ENCODE data around the gene KSR1. TPM values are rescaled to one million over a fixed set of nuclear protein-coding genes. Genes with fewer than 3 reads are reported as not detected.

The KSR1 gene
- total RNA-seq, 4 donors from 2014 or later: 21.9 to 34.1 (median 29.0) TPM

- TF ChIP-seq, protein P1, sequence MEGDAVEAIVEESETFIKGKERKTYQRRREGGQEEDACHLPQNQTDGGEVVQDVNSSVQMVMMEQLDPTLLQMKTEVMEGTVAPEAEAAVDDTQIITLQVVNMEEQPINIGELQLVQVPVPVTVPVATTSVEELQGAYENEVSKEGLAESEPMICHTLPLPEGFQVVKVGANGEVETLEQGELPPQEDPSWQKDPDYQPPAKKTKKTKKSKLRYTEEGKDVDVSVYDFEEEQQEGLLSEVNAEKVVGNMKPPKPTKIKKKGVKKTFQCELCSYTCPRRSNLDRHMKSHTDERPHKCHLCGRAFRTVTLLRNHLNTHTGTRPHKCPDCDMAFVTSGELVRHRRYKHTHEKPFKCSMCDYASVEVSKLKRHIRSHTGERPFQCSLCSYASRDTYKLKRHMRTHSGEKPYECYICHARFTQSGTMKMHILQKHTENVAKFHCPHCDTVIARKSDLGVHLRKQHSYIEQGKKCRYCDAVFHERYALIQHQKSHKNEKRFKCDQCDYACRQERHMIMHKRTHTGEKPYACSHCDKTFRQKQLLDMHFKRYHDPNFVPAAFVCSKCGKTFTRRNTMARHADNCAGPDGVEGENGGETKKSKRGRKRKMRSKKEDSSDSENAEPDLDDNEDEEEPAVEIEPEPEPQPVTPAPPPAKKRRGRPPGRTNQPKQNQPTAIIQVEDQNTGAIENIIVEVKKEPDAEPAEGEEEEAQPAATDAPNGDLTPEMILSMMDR (IDR thresholded peaks at IDR 0.05; ENCODE audit: low read depth): no peak
Observed at GRCh38 chr17:27475981-27476895, 20.0 kb downstream of the KSR1 start.

GRCh38 chr17:27477050-27477888, 21.0 kb downstream of the KSR1 start:
- TF ChIP-seq, protein P1 (IDR thresholded peaks at IDR 0.05; ENCODE audit: low read depth): no peak

DNA sequence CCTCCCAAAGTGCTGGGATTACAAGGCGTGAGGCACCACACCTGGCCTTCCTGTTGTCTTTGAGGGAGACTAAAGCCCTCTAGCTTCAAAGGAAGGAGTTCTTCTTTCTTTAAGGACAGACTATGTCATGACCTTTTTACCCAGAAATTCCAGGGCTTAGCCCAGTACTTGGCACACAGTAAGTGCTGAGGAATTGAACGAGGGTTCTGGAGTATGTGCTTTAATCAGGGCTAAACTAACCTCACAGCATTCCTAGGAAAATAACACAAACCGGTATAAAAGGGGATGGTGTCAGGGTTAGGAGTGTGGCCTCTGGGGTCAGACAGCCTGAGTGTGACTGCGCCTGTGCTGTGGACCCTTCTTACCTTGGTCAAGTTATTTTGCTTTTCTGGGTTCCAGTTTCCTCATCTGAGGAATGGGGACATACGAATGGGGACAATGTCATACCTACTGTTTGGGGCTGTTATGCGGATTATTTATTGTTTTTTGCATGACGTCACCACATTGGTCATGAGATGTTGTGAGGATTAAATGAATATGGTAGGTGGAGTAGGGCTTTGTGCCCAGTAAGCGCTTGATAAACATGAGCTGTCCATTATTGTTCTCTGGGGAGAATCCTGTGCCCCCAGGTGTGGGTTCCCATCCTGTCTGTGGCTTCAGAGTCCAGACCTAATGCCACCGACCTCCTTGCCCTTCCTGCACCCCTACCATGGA, 21.9 kb downstream of the KSR1 start:
- TF ChIP-seq, protein P1 (IDR thresholded peaks at IDR 0.05; ENCODE audit: low read depth): no peak

- TF ChIP-seq, protein P1 (IDR thresholded peaks at IDR 0.05; ENCODE audit: low read depth): no peak
Observed at GRCh38 chr17:27478901-27479538, 22.8 kb downstream of the KSR1 start.

- TF ChIP-seq, protein P1 (IDR thresholded peaks at IDR 0.05; ENCODE audit: low read depth): no peak
Observed at GRCh38 chr17:27479838-27480237, 23.6 kb downstream of the KSR1 start.

- TF ChIP-seq, protein P1 (IDR thresholded peaks at IDR 0.05; ENCODE audit: low read depth): no peak
Observed at GRCh38 chr17:27480699-27481098, 24.5 kb downstream of the KSR1 start.
